Measurements from ENCODE around the gene ZFYVE28.
"Not testable (repeated sequence)": the region's sequence is repeated elsewhere in the genome, so short reads cannot be mapped to it uniquely, and the experiment has no call there.

DNA sequence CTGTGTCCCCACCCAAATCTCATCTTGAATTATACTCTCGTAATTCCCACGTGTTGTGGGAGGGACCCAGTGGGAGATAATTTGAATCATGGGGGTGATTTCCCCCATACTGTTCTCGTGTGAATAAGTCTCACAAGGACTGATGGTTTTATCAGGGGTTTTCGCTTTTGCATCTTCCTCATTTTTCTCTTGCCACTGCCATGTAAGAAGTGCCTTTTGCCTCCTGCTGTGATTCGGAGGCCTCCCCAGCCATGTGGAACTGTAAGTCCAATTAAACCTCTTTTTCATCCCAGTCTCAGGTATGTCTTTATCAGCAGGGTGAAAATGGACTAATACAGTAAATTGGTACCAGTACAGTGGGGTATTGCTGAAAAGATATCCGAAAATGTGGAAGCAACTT, 37.9 kb downstream of the ZFYVE28 start:
- not testable (repeated sequence) for TF ChIP-seq POLR2AphosphoS5 (IDR thresholded peaks at IDR 0.05; ENCODE audit: low read depth, low read length); FOXM1 (IDR thresholded peaks at IDR 0.05; ENCODE audit: low read depth); GABPA (IDR thresholded peaks at IDR 0.05; ENCODE audit: low read depth); RFX5 (IDR thresholded peaks at IDR 0.05; ENCODE audit: low read length); TAF1 (IDR thresholded peaks at IDR 0.05; ENCODE audit: borderline replicate concordance, low read depth, low read length); YY1 (IDR thresholded peaks at IDR 0.05; ENCODE audit: low read depth); RAD21 (IDR thresholded peaks at IDR 0.05; ENCODE audit: low read length); JUND (IDR thresholded peaks at IDR 0.05); EP300 (IDR thresholded peaks at IDR 0.05; ENCODE audit: borderline replicate concordance in 1 of 2, low read depth in 1 of 2, low read length in 1 of 2); RXRA (IDR thresholded peaks at IDR 0.05; ENCODE audit: borderline replicate concordance, low read depth)
- TF ChIP-seq, protein P1, sequence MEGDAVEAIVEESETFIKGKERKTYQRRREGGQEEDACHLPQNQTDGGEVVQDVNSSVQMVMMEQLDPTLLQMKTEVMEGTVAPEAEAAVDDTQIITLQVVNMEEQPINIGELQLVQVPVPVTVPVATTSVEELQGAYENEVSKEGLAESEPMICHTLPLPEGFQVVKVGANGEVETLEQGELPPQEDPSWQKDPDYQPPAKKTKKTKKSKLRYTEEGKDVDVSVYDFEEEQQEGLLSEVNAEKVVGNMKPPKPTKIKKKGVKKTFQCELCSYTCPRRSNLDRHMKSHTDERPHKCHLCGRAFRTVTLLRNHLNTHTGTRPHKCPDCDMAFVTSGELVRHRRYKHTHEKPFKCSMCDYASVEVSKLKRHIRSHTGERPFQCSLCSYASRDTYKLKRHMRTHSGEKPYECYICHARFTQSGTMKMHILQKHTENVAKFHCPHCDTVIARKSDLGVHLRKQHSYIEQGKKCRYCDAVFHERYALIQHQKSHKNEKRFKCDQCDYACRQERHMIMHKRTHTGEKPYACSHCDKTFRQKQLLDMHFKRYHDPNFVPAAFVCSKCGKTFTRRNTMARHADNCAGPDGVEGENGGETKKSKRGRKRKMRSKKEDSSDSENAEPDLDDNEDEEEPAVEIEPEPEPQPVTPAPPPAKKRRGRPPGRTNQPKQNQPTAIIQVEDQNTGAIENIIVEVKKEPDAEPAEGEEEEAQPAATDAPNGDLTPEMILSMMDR (IDR thresholded peaks at IDR 0.05): not testable (repeated sequence)

Data from SK-N-SH (cell line).